DMS114 treated with DMSO at 0.1 percent for 48 hours (cell line): ENCODE measurements around the gene RCC1.
"Not testable (repeated sequence)": the region's sequence is repeated elsewhere in the genome, so short reads cannot be mapped to it uniquely, and the experiment has no call there.

Experiments
- DNase-seq: peaks from one replicate; lab custom pipeline; 2025; ENCODE audit not compliant: unreplicated experiment; lab: John Stamatoyannopoulos, UW

The RCC1 gene

GRCh38 chr1:28581531-28582247 is 75.8 kb downstream of the RCC1 start:
- peak; percentile 93 for DNase-seq

GRCh38 chr1:28582248-28582615 is 76.4 kb downstream of the RCC1 start:
- DNase-seq: peak; percentile 37

- not testable (repeated sequence) for DNase-seq
These were observed 80.9 kb downstream of the RCC1 start for GRCh38 chr1:28586585-28587391.
